Spleen (tissue), 3 donors: ENCODE measurements around the gene NFX1.
"Not testable (repeated sequence)": the region's sequence is repeated elsewhere in the genome, so short reads cannot be mapped to it uniquely, and the experiment has no call there.

Experiments used
- POLR2A ChIP-seq, 3 donors: fragments of 450-650 bp; IDR thresholded peaks; one replicate each; pipeline ENCODE4 v1.5.1; 2017; ENCODE audit warnings: antibody characterized with exemption in 3 of 3, mild to moderate bottlenecking in 1 of 3
- POLR2AphosphoS5 ChIP-seq, 3 donors: sonication (generic); formaldehyde crosslinking; IDR thresholded peaks; one replicate each; pipeline ENCODE4 v1.5.1; 2017; ENCODE audit warnings: antibody characterized with exemption in 3 of 3

DNA sequence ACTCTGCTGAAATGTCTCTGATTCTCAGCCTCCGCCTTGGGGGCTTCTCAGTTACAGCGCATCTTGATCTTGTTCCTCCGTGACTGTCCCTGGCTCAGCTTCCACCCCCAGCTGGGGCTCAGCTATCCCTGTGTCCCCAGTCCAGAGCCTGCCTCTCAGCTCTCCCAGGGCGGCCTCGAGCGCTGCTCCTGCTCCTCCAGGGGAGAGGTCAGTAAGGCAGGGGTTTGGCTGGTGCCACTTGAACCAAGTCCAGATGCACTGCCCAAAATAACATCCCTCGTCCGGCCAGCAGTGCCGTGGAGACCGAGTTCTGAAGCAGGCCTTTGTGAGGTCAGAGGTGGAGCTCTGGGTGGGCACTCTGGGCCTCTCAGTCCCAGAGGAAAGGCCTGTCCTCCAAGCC lies 112.1 kb downstream of the NFX1 start, which contains the start of gene AQP7:
- TF ChIP-seq POLR2AphosphoS5, POLR2A (IDR thresholded peaks at IDR 0.05): not testable (repeated sequence)
